ENCODE data around the gene NCK1.

The NCK1 gene

DNA sequence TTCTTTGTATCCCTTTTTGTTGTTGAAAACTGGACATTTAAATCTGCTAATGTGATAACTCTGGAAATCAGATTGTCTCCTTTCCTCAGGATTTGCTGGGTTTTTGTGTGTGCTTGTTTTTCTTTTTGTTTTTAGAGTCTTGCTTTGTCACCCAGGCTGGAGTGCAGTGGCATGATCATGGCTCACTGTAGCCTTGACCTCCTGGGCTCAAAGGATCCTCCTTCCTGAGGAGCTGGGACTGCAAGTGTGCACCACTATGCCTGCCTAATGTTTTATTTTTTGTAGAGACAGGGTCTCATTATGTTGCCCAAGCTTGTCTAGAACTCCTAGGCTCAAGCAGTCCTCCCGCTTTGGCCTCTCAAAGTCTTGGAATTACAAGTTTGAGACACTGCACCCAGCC is 51.2 kb downstream of the NCK1 start:
- DNase-seq: no peak

DNA sequence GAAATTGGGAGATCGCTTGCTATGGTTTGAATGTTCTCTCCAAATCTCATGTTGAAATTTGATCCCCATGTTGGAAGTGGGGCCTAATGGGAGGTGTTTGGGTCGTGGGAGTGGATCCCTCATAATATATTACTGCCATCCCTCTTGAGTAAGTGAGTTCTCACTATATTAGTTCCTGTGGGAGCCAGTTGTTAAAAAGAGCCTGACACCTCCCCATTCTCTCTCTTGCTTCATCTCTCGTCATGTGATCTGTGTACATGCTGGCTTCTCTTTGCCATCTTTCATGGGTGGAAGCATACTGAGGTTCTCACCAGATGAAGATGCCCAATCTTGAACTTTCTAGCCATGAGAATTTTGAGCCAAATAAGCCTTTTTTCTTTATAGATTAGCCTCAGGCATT is 52.7 kb downstream of the NCK1 start:
- DNase-seq: no peak

- no peak for DNase-seq
These were observed 54.2 kb downstream of the NCK1 start for GRCh38 chr3:136916223-136916622.

GRCh38 chr3:136919799-136920580 is 58.0 kb downstream of the NCK1 start:
- DNase-seq: no peak

DNA sequence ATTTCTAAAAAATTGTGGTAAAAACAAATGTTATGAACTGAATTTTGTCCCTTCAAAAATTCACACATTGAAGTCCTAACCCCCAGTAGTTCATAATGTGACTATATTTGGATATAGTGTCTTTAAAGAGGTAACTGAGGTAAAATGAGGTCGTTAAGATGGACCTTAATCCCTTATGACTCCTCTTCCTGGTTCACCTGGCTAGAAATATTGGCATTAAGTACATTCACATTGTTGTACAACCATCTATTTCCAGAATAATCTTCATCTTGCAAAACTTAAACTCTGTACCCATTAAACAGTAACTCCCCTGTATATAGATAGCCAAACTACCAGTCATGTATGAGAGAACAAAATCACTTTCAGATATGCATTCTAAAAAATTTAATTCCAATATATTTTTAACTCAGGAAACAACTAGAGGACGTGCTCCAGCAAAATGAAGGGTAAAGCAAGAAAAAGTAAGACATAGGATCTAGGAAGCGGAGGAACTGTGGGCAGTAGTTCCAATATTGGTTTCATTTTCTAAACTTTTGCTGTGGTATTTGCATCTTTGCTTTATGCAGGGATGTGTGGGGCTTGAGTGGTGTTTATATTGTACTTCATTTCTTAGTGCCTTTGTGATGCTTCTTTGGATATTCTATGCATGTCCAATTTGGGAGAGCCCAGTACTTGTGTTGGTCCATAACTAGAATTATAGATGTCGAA is 59.0 kb downstream of the NCK1 start:
- DNase-seq: no peak

DNA sequence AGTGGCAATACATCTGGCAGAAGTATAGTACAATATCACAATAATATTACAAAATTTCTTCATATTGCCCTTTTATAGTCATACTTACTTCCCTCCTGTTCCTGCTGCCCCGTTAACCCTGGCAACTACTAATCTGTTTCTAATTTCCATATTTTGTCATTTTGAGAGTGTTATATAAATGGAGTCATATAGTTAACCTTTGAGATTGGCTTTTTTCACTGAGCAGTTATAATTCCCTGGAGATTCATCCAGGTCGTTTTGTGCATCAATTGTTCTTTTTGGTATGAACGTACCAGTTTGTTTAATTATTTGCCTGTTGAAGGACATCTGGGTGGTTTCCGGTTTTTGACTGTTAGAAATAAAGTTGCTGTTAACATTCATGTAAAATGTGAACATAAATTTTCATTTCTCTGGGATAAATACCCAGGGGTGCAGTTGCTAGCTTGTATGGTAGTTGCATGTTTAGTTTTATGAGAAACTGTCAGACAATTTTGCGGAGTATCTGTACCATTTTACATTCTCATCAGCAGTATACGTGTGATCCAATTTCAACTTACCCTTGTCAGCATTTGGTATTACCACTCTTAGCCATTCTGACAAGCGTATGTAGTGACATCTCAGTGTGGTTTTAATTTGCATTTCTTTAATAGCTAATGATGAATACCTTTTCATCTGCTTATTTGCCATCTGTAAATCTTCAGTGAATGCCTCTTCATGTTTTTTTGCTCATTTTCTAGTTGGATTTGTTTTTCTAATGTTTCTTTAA is 63.6 kb downstream of the NCK1 start:
- no peak for DNase-seq

- no peak for DNase-seq
These were observed 66.2 kb downstream of the NCK1 start for GRCh38 chr3:136928240-136928639.

DNA sequence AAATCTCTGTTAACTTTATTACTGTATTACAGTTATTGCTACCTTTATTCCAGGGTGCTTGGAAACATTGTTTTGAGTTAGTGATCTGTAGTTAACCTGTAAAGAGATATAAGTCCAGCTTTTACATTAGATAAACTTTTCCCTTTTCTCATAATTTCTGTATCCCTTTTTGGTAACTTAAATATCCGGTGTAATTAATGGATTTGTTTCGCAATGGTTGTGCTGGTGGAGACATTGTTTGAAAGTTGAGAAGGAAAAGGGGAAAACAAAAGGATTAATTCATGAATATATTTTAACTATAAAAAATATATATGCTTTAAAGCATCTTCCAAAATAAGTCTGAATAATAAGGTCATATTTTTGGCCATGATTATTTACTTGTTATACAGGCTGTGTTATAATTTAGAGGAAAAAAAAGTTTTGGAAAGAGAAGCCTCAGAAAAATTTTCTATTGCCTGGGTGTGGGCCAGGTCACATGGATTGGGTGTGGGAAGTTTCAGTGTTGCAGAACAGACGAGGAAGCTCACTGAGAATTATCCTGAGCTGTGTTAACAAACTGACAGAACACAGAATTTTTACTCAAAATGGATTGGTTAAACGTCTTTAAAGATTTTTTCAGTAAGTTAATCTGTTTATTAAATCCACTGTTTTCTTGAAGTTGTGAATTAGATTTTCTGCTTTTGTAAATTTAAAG is 68.1 kb downstream of the NCK1 start:
- no peak for DNase-seq

DNA sequence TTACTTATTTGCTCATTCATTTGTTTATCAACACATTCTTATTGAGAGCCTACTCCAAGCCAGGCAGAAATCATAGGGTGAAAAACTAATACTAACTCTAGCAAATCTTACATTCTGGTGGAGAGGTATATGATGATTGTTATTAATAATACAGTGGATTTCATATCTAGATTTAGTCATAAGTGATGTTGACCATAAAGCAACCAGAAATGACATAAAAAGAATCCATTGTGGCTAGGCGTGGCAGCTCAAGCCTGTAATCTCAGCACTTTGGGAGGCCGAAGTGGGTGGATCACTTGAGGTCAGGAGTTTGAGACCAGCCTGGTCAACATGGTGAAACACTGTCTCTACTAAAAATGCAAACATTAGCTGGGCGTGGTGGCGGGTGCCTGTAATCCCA is 69.6 kb downstream of the NCK1 start:
- DNase-seq: no peak

DNA sequence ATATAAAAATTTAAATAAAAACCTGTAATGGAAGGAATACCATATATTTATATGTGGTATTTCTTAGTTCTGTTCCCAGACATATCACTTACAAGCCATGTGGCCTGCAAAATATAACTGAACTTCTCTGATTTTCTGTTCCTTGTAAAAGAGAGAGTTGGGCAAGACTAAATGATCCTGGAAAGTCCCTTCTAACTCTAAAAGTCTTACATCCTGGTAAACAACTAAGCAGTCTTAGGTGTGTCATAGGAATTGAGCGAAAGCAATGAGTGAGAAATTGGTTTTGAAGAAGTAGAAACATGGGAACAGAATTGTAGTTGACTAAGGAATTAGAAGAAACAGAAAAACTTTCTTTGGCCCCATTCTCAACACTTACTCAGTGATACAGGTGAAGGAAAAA is 70.5 kb downstream of the NCK1 start:
- no peak for DNase-seq

DNA sequence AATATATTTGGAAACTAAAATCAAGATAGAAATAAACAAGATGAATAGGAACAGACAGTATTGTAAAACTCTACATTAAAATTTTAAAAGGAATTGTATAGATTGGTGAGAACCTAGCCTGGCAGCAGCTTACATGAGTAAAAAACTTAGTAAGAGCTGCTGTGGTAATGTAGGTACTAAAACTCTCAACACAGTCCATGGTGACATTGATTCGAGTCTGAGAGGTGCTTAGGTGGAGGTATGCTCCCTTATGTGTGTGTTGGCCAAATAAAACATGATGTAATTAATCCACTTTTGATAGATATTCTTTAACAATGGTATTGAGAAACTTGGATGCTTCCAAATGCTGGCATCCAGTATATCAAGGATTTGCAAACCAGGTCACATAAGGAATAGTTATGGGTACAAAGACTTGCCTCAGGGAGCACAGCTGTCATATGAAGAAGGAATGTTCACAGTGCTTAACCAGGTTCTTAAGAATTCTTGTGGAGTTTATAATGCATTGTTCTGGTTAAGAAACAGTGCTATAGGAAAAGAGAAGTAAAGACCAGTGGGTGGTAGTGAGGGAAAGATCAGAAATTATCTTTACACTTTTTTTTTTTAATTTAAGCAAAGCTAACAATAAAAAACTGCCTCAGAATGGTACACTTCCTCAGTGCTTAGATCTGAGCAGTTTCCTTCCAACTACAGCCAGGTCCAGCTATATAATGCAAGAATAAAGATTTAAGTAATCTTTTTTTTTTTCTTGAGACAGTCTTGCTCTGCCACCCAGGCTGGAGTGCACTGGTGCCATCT is 71.2 kb downstream of the NCK1 start:
- no peak for DNase-seq

DNA sequence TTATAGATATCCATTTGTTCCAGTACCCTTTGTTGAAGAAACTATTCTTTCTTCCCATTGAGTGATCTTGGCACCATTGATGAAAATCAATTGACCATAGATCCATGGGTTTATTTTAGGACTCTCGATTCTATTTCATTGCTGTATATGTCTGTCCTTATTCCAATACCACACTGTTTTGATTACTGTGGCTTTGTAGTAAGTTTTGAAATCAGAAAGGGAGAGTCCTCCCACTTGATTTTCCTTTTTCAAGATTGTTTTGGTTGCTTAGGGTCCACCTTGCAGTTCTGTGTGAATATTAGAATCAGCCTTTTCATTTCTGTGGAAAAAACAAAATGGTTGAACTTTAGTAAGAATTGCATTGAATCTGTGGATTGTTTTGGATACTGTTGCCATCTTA is 75.2 kb downstream of the NCK1 start:
- DNase-seq: no peak

- no peak for DNase-seq
These were observed 75.8 kb downstream of the NCK1 start for GRCh38 chr3:136937851-136938250.

DNA sequence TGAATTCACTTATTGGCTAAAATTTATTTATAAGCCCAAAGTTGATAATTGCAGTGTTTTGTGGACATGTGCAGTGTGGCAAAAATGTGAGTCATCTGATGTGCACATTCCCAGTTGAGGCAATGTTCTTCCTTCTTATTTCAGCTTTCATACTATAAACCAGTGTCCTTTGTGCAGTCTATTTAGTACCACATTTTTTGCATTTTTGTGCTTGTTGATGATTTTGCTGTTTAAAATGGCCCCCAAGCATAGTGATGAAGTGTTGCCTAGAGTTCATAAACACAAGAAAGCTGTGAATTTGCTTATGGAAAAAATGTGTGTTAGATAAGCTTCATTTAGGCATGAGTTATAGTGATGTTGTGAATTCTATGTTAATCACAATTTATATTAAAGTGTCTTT is 76.3 kb downstream of the NCK1 start:
- no peak for DNase-seq

GRCh38 chr3:136939489-136939888 is 77.5 kb downstream of the NCK1 start:
- no peak for DNase-seq

- DNase-seq: no peak
These were observed 80.8 kb downstream of the NCK1 start for GRCh38 chr3:136942803-136943202.

GRCh38 chr3:136943436-136943835 is 81.4 kb downstream of the NCK1 start:
- DNase-seq: no peak

GRCh38 chr3:136946978-136947377 is 85.0 kb downstream of the NCK1 start:
- no peak for DNase-seq

DNA sequence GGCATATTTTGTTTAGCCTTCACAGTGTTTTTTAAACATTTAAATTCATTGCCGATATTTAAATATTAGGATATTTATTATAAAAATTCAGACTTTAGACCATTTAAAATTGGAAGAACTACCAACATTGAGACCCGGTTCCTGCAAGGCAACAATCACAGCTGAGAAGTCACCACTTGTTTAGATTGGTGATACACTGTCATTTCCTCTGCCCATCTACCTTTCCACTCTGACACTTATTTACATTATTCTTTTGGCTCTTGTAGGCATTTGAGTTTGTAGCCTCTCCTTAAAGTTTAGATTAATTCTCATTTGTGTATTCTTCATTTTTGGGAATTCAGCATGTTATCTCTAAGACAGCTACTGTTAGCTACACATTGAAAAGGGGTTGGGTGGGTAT is 85.5 kb downstream of the NCK1 start:
- no peak for DNase-seq

- no peak for DNase-seq
These were observed 87.1 kb downstream of the NCK1 start for GRCh38 chr3:136949146-136949545.

GRCh38 chr3:136949708-136950107 is 87.7 kb downstream of the NCK1 start:
- no peak for DNase-seq

- no peak for DNase-seq
These were observed 88.6 kb downstream of the NCK1 start for GRCh38 chr3:136950623-136951022.
